ENCODE data around the gene CARNS1.

The CARNS1 gene

GRCh38 chr11:67376063-67376820 lies 39.2 kb upstream of the CARNS1 start:
- no peak for DNase-seq (ENCODE audit: low spot score)

- no peak for DNase-seq (ENCODE audit: low spot score)
These were observed 38.3 kb upstream of the CARNS1 start for GRCh38 chr11:67376873-67377808.

- no peak for DNase-seq (ENCODE audit: low spot score)
These were observed 36.9 kb upstream of the CARNS1 start for GRCh38 chr11:67378544-67378943.

- DNase-seq (ENCODE audit: low spot score) = peak; percentile 29
These were observed 36.1 kb upstream of the CARNS1 start for GRCh38 chr11:67379061-67380058.

- DNase-seq (ENCODE audit: low spot score) = no peak
These were observed 34.1 kb upstream of the CARNS1 start for GRCh38 chr11:67381244-67381972.

- peak; percentile 85 for DNase-seq (ENCODE audit: low spot score)
These were observed 33.0 kb upstream of the CARNS1 start for GRCh38 chr11:67382276-67383136.

GRCh38 chr11:67384851-67385366 lies 30.6 kb upstream of the CARNS1 start:
- DNase-seq (ENCODE audit: low spot score) = no peak

- DNase-seq (ENCODE audit: low spot score) = no peak
These were observed 28.4 kb upstream of the CARNS1 start for GRCh38 chr11:67387069-67387468.

- no peak for DNase-seq (ENCODE audit: low spot score)
These were observed 28.0 kb upstream of the CARNS1 start for GRCh38 chr11:67387518-67387917.

- DNase-seq (ENCODE audit: low spot score) = peak; percentile 47
These were observed 26.0 kb upstream of the CARNS1 start for GRCh38 chr11:67389477-67389876.

- peak; percentile 53 for DNase-seq (ENCODE audit: low spot score)
These were observed 24.6 kb upstream of the CARNS1 start for GRCh38 chr11:67390947-67391303.

- peak; percentile 96 for DNase-seq (ENCODE audit: low spot score)
These were observed 23.9 kb upstream of the CARNS1 start, which contains the start of gene RAD9A for GRCh38 chr11:67391304-67392182. Gene RAD9A, plus strand, starts transcription at chr11:67391986. Its CDS starts 59 bp downstream, at chr11:67392045.

GRCh38 chr11:67392183-67392715 lies 23.2 kb upstream of the CARNS1 start:
- no peak for DNase-seq (ENCODE audit: low spot score)

GRCh38 chr11:67393437-67393836 lies 22.0 kb upstream of the CARNS1 start:
- no peak for DNase-seq (ENCODE audit: low spot score)

- no peak for DNase-seq (ENCODE audit: low spot score)
These were observed 21.5 kb upstream of the CARNS1 start for GRCh38 chr11:67393990-67394389.

- DNase-seq (ENCODE audit: low spot score) = no peak
These were observed 19.8 kb upstream of the CARNS1 start for GRCh38 chr11:67395555-67396258.

GRCh38 chr11:67396259-67396581 lies 19.3 kb upstream of the CARNS1 start:
- DNase-seq (ENCODE audit: low spot score) = no peak

Data from hematopoietic multipotent progenitor cell treated with erythropoietin and hydrocortisone succinate and interleukin-3 and kit ligand, for 15 days (in vitro differentiated cells).